NCI-H1417 (cell line): ENCODE results near the gene MAN1A1.

ENCODE experiments used
- DNase-seq, 3 experiments: peaks; one replicate each; lab custom pipeline; 2025; lab: John Stamatoyannopoulos, UW

The MAN1A1 gene

DNA sequence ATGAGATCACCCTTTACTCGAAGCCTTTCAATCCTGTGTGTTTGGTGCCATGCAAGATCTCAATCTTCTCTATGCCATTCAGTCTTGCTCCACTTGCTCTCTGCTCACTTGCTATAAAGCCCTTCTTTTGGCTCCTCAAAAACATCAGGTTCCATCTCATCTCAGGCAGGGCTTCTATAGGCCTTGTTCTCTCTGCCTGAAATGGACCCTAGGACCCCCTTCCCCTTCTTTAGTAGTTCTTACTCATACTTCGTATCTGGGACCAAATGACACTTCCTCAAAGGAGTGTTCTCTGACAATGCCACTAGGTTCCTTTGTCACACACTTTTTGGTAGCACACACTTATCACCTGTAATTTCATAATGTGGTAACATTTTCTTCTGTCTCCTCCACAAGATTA, 154.4 kb downstream of the MAN1A1 start:
- DNase-seq, result no peak

DNA sequence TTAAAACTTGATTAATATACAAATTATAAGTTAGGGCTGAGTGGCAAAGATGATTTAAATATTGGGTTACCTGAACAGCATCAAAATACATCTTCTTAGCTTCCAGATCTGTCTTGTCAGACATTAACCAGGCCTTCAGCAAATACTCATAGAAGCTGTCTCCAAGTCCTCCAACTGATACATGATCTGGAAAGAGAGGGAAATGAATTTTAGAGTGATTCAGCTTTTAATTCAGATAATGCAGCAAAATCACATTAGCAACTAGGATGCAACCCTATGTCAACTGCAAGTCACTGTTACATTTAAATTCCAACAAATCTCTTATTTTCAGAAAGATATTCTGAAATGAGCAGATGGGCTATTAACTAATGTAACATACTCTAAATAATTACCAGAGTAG, 155.9 kb downstream of the MAN1A1 start:
- DNase-seq, result no peak

DNA sequence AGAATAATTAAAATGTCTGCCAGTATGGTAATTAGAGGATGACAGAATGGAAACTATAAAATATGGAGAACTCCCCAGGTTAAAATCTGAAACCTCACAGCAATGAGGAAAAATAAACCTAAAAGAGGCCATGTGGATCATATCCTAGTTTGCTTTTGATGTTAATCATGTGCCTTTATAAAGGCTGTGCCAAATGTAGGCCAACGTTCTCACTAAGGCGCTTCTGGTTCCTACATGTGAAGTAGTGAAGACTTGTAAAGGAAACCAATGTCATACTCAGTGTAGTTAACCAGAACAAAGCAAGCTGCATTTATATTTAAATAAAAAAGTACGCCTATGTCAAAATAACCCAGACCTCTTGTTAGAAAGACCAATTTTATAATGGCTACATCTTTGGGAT, 157.4 kb downstream of the MAN1A1 start:
- DNase-seq, result no peak

DNA sequence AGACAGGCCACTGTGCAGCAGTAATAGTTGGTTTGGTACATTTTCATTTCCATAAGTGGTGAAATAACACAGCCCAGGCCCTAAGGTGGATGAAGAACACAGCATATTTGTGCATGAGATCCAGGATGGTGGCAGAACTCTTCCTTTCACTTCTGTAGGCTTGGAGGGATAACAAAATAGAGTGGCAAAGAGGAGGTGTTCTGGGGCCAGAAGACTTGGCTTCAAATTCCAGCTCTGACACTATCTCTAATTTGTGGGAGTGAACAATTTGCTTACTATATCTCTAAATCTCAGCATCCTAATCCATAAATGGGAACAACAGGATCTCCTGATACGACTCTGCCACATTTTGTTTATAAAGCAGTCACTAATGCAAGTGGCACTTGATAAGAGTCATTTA, 159.4 kb downstream of the MAN1A1 start:
- DNase-seq, result no peak

DNA sequence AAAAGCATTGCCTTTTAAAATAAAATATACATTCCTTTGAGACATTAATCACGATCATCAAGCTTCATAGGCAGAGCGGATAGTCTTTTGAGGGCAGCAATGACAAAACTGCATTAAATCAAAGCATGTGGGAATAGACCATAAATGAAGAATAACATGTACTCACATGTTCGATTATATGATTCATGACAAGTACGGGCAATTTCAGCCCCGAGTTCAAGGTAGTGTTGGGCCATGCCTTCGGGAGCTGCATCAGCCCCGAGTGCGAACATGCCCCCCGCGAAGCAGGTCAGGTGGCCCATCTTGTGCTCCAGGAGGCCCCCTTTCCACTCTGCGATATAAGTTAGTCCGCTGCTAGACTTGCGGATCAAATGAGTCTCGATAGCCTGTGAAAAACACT, 160.1 kb downstream of the MAN1A1 start:
- DNase-seq, result no peak

DNA sequence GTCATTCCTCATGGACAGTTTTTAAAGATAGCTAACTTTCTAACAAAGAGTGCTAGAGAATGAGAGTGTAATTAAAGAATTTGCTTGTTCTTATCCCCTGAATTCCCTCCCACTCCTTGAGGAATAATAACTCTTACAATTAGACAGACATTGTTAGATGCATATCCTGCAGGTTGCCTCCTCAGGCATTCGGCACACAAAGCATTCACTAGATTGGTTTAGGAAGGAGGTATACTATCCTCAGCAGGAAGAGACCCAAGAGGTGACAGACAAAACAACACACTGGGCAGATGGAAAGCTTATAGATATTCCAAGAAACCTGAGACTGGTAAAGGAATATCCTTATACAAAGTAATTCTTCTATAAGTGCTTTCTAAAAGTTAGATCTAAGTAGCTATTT, 162.0 kb downstream of the MAN1A1 start:
- DNase-seq, result no peak

DNA sequence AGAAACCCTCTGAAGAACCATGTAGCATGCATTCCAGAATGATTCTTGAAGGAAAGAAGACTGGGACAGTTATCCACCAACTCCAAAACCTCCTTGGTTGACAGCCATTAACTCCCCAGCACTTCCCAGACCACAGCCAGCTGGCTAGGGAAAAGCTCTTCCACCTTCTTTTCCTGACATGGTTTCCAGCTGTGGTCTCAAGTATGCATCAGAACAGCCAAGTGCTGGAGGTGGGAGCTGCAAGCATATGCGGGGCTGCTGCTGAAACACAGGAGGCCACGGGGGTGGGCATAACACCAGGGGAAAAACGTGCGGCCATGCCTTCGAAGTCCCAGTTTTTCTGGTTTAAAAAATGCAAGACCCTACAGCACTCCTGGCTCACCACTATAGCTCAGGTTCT, 163.1 kb downstream of the MAN1A1 start:
- no peak for DNase-seq

DNA sequence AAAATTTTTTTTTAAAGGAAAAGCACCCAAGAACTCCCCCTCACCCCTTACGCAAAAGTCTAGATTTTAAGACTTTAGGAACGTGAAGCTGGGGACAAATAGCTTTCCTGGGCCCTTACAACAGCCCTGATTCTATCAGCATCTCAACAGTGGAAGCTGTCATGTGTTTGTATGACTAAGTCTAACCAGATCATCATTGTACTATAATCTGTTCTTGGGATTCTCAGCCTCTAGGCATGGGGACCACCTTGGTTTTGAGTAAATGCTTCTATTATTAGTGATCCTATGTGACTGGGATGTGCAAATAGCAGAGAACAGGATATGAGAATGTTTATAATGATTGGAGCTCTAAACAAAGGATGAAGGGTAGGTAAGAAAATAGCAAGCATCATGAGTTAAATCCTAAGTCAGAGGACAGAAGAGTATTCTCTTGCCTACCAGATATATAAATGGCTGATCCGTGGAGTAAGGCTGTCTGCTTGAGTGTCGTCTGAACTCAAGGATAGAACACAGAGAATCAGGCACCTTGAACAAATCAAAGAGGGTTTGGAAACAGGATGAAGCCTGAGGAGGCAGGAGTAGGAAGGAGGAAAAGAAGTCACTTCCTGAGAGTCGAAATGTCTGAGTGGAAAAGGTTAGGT, 165.4 kb downstream of the MAN1A1 start:
- DNase-seq, result no peak

DNA sequence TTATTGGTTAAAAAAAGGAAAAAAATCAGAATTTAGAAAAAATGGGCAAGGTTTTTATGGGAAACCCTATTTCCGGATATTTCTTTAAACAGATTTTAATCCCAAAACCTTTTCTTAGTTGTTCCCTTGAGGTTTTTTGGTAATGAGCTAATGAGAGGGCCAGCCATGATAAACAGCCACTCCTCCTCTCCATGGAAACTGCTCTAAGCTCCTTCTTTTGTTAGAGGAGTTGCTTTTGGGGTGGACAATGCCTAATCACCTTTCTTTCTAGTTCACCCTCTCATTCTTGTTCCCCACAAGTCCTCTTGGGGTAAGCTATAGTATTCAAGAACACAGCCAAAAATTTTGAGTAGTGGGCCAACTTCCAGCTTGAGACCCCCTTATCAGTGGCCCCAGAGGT, 166.1 kb downstream of the MAN1A1 start:
- DNase-seq, result no peak

DNA sequence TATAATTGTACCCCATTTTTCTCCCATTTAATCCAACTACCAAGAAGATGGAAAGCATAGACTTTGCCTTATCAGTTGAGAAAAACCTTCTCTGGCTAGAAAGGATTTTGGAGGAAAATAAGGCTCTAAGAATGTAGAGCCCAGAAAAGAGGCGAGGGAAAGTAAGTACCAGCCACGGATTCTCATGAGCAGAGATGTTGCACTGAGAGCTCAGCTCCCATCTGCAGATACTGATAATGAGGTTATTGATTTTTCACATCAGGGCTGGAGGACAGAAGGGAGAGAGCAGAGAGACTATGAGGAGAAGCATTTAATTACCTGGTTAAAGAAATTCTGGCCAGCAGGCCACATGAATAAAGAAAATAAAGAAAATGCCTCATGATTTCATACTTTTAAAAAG, 166.7 kb downstream of the MAN1A1 start:
- DNase-seq, result no peak

DNA sequence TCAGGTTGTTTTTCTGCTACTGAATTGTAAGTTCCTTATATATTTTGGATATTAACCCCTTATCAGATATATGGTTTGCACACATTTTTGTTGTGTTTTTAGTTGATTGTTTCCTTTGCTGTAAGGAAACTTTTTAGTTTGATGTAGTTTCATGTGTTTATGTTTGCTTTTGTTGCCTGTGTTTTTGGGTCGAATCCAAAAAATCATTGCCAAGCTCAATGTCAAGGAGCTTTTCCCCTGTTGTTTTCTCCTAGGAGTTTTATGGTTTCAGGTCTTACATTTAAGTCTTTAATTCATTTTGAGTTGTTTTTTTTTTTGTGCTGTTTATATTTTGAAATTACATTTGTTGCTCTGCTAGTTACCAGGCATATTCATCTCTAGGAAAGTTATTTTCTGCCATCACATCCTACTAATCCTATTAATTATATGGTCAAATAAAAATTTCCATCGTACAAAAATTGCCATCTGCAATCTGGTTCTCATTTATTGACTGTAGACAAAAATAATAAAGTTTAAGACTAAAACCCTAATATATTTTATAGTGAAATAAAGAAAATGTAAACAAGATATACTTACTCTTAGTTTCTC, 167.3 kb downstream of the MAN1A1 start:
- no peak for DNase-seq

DNA sequence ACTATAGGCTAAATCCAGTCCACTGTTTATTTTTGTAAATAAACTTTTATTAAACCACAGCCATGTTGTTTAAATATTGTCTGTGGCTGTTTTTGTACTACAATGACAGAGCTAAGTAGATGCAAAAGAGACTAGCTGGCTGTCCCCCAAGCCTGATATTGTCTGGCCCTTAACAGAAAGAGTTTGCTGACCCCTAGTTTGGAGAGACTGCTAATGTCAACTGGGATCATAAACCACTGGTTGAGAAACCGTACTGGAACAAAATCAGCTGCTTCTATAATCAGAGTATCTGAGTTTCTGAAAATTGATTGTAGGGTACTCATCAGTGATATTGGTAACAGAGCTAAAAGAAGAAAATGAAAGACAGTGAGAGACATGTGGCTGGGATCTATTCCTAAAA, 168.5 kb downstream of the MAN1A1 start:
- DNase-seq, result no peak

DNA sequence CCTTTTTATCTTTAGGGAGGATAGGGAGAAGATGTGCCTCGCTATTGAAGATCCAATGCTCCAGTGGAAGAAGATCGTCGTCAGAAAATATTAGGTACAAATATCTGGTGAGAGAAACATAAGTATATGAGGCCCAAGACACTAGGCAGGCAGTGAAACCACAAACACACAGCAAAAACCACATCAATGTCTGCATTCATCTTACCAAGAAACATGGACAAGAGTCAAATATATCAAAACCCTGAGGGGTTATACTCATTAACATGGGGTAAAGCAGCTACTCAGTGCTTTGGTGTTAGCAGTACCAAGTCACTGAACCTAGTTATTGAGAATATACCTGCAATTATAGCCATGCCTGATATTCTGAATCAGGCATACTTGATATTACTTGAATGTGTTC, 169.7 kb downstream of the MAN1A1 start:
- DNase-seq, result no peak

DNA sequence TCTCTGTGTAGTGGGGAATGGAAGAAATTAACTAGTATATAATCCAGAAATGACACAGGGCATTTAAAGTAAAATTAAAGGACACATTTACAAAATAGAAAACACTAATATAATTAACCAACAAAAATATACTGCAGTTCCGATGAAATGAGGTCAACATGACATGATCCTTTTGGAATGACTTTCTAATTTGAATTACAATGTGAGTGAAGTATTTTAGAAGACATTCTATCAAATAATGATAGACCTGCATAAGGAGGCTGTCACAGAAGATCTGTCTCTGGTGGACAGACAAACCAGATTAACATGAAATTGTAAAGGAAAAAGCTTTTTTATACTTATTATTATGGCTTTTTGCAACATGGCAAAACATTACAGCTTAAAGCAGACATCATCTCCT, 170.5 kb downstream of the MAN1A1 start:
- no peak for DNase-seq

DNA sequence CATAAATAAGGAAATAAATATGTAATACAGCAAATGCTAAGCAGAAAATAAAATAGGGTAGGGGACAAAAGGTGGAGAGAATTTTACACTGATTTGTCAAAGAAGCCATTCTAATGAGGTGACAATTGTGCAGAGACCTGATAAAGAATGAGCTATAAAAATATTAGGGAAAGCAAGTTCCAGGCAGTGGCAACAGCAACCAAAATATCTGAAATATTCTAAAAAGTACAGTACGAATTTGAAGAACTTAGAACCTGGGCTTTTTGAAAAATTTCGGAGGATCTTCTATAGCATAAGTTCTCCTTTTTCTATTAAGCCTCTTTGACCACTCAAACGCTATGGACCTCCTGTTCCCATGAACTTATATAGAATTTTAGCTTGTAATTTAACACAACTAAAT, 173.1 kb downstream of the MAN1A1 start:
- DNase-seq, result no peak

DNA sequence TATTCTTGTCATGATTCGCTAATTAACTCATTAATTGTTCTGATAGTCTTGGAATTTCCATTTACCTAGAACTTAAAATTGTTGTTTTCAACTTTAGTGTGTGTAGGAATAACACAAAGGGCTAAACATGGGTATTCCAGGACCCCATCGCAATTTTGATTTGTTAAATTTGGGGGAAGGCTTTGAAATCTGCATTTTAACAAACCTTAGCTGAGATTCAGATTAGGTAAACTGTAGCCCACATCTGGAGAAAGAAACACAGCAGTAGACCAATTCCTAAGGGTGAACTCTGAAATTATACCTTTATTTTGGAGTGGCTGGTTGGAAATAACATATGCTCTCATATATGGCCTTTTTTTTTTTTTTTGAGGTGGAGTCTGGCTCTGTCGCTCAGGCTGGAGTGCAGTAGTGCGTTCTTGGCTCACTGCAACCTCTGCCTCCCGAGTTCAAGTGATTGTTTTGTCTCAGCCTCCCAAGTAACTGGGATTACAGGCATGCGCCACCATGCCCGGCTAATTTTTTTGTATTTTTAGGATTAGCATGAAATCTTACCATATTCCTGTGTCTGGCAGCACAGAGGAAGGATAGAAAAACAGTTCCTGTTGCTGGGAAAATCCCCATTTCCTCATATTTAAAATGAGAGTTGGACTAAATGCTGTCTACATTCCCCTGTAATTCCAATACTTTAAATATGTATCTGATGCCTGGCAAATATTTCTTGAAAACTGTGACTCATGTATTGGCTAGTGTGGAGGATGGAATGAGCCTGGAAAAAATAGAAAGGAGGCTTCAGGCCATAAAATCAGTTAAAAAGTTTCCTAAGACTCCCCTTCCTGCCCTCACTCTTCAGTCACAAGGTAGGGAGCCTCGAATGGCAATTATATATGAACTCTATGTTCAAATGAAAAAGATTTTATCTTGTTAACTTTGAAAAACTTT, 174.4 kb downstream of the MAN1A1 start:
- no peak for DNase-seq

DNA sequence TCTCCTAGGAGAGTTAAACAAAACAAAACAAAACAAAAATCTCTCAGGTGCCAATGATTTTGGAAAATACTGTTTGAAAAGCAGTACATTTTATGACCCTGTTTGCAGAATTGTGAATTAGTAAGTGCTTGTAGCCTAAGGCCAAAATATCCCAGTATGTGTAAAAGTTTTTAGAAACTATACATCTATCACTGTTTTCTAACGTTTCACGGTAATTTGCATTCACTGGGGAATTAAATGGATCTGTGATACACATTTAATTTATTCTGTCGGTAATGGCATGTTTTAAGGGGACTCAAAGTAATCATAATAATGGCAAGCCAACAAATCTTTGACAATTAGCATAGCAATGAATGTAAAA, 175.5 kb downstream of the MAN1A1 start:
- no peak for DNase-seq

DNA sequence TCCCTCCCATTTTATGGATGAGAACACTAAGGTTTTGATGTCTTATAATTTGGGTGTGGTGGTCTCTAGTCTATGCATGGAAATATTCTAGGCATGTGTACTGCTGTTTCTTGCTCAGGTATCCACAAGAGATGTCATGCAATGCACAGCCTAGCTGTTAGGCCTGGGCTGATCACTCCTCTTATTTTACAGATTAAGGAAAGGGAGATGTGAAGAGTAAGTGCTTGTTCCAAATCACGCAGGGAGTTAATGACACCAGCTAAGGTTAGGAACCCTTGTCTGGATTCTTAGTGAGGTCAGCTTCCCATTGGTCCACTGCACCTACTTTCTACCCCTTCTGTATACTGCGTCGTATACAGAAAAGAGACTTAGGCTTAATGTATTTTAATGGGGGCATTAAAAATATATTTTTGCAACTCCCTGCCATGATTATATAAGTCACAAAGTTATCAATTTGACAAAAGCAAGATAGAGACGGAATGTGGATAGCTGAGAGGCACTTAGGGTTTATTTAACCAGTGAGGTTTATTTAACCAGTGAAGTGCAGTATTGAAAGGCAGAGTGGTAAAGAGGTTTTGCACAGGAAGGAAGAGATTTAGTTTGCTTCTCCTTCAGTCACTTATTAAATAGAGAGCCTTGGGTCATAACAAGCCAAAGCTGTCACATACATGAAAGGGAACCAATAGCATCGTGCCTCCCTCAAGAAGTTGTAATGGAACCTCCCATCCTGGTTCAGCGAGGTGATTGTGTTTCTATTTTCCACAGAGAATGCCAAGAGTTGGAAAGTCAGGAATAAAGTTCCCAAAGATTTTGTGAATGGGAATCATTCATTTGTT, 176.1 kb downstream of the MAN1A1 start:
- peak in 1 of 3 experiments; percentile 4 for DNase-seq

DNA sequence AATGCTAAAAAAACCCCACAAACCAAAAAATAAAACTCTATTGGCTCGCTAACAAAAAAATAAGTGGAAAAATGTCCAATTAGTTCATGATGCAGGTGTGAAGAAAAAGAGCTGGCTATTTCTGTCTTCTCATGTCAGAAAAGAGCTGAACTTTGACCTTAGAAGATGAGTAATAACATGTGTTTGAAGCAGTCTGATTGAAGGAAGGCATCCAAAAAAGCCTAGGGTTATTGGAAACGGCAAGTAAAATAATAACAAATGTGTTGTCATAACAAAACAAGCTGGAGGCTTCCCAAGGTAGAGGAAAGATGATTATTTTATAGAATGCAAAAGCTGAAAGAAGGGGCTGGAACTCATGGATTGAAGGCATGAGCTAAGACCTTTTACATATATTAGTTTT, 176.7 kb downstream of the MAN1A1 start:
- DNase-seq, result no peak

DNA sequence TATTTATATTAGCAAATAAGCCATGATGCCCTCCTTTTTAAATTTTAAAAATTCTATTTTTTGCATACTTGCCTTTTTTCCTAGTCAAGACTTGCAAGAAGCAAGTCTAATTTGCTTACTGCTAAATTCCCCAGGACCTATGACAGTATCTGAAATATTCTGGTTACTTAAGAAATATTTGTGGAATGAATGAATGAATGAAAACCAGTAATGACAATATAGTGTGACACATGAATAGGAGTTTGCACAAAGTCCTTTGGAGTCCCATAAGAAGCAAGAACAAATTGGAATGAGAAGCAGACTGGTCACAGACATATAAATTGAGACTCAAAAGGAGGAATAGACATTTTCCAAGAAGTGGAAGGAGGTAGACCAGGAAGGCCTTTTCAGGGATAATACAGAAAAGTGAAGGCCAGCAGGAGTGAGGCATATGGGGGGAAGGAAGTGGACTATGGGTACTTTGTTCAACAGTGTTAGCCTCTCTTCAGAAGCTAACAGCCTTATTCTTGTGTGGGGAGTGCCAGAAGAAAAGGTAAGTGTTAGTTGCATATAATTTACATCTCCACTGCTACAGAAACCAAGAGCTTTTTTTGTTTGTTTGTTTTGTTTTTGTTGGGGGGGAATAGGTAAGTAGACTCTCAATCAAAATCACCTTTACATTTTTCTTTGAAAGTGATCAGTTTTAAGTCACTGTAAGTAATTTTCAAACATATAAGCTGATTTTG, 177.5 kb downstream of the MAN1A1 start:
- DNase-seq, result no peak

DNA sequence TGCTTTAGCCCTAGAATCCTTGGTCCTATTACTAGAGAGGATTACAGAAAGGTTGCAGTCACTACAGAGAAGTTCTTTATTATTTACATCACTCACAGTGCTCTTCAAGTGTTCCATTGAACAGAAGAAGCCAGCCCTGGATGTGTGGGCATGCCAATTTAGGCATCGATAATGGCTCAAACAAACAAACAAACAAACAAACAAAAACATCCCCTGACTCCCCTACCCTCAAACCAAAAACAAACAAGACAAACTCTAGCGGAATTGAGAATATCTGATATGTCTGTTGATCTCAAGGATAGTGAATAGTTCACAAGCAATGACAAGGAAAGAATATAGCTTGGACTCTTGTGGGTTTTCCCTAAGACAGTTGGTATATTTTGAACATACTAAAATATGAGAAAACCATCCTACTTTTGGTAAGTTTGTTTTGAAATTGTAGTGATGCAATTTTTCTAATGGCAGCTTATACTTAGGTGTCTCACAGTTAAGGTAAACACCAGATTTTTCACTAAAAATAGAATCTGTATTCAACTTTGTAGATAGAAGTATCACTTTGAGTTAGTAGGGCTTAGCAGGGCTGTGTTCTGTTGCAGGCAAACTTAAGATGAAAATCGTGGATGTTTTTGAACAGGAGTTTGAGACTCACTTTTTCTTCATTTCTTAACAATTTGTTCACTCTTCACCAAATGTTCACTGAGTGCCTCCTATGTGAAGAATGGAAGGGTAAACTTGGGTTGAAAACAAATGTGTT, 178.3 kb downstream of the MAN1A1 start:
- no peak for DNase-seq
